ENCODE results near the gene AK8. TPM values are rescaled to one million over a fixed set of nuclear protein-coding genes. Genes with fewer than 3 reads are reported as not detected.
A peak's percentile ranks its signal among the peaks of the same experiment; 100 is the strongest.

AK8 gene
- total and polyA plus RNA-seq, 11 donors: 0.61 to 1.4 TPM; not detected in 9

DNA sequence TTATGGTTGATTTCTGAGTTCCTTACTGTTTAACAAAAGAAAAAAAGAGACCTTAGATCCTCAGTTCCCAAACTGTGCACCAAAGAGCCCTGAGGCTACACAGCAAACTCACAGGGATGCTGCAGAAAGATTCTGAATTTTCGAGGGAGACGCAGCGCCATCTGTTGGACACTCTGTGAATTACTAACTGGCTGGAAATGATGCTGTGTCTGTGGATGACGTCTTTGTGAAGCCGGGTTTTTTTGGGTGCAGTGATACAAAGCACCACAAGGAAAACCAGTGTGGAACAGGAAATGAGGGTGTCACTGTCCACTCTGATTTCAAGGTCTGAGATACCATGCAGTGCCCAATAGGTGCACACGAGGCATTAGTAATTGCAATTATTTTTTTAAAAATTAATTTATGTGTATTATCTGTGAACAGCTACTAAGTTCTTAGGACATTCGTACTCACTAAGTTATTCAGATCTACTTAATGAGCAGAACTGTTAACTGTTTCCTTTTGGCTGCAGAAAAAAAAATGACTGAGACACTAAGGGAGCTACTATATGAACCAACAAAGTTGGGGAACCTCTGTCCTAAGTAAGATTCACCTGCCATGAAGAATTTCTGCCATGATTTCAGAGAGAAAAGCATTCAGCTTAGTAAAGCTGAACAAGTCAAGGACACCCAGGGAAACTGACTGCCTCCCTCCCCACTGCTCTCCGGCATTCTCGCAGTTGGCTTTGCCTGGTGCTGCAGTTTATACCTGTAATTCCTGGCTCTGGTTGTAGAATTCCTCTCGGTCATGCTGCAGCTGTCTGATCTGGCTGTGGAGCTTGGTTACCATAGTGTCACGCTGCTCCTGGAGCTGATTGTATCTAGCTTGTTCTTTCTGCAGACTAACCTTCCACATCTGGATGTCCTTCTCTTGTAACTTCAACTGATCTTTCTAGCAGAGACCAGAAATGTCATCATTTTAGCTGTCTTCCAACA, 24.1 kb upstream of the AK8 start:
- peak; percentile 22 to 70 (median 68) for ATAC-seq
- TF ChIP-seq POLR2A (IDR thresholded peaks at IDR 0.05): no peak
- TF ChIP-seq, protein P1, sequence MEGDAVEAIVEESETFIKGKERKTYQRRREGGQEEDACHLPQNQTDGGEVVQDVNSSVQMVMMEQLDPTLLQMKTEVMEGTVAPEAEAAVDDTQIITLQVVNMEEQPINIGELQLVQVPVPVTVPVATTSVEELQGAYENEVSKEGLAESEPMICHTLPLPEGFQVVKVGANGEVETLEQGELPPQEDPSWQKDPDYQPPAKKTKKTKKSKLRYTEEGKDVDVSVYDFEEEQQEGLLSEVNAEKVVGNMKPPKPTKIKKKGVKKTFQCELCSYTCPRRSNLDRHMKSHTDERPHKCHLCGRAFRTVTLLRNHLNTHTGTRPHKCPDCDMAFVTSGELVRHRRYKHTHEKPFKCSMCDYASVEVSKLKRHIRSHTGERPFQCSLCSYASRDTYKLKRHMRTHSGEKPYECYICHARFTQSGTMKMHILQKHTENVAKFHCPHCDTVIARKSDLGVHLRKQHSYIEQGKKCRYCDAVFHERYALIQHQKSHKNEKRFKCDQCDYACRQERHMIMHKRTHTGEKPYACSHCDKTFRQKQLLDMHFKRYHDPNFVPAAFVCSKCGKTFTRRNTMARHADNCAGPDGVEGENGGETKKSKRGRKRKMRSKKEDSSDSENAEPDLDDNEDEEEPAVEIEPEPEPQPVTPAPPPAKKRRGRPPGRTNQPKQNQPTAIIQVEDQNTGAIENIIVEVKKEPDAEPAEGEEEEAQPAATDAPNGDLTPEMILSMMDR (IDR thresholded peaks at IDR 0.05): peak; percentile 79 to 96 (median 88)
- WGBS, 4 donors: 38 to 44% (median 40%) methylated on average over 11 of the region's 11 CpGs
- Histone ChIP-seq H3K27me3 (no peaks in the 10 kb centered on the region), H3K4me3 (no peak overlapping the region), H3K27ac (no peak overlapping the region), H3K4me1 (peaks cover 0 to 16% (median 1%) of the 10 kb centered on the region in 12 donors), H3K36me3 (peaks cover 0 to 100% (median 95%) of the 10 kb centered on the region in 9 donors), H3K9me3 (no peaks in the 10 kb centered on the region)
- intact Hi-C loops (cut with DNase I): loop anchor here in 2 of 10 donors (5.0 to 10.0 kb wide), 3 partner anchors 70 to 100 kb away; partner anchors contain the start of gene GFI1B (in 1 of the 2)
- DNase-seq: peak in 4 of 5 donors; percentile 44 to 52 (median 48)

DNA sequence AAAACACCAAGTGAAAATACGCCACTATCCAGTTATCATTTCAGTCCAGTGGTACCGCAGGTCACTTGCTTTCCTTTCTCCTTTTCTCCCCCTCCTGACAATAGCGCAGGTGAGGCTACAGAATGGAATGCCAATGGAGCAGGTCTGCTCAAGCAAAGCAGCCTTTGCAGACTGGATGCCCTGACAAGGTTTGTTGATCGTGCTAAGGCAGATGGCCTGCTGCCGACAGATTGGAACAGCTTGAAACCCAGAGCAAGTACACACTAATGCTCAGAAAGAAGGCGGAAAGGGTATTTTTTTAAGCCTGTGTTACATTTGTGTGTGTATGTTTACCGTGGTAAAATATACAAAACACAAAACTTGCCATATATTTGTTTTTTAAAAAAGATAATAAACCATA, 20.0 kb upstream of the AK8 start:
- DNase-seq (no peak), ATAC-seq (no peak)
- Histone ChIP-seq H3K27ac (no peak overlapping the region), H3K9me3 (no peaks in the 10 kb centered on the region), H3K36me3 (peaks cover 0 to 99% (median 91%) of the 10 kb centered on the region in 9 donors), H3K4me3 (no peak overlapping the region), H3K4me1 (peaks cover 0 to 12% (median 6%) of the 10 kb centered on the region in 12 donors), H3K27me3 (no peaks in the 10 kb centered on the region)
- intact Hi-C loops (cut with DNase I): loop anchor here in 1 of 10 donors (10.0 kb wide), 1 partner anchor 83 kb away; no protein-coding TSS in a partner anchor
- TF ChIP-seq, protein P1 (IDR thresholded peaks at IDR 0.05): no peak
- TF ChIP-seq POLR2A (IDR thresholded peaks at IDR 0.05): no peak
- 91 to 98% (median 96%) methylated on average over 7 of the region's 7 CpGs for WGBS, 4 donors

DNA sequence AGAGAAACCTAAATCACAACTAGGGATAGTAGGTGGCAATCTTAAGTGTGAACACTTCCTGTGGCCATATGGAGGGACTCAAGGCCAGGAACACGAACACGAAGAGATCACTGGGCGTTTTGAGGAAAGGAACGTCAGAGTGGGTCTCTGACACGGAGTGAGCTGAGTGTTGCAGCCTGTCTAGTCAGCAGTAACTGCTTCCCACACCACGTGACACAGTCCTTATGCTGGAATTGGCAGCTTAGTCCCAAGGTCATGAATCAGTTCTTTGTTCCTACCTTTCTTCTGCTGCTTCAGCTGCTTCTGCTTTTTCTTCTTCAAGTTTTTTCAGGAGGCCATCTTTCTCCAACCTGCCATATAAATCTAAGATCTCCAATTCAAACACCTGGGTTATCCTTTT, 18.8 kb upstream of the AK8 start:
- peak overlapping the region in 4 of 12 donors; percentile 10 to 59 (median 48) for H3K27ac ChIP-seq
- intact Hi-C loops (cut with DNase I): loop anchor here in 1 of 10 donors (10.0 kb wide), 1 partner anchor 82 kb away; no protein-coding TSS in a partner anchor
- WGBS, 4 donors: 41 to 56% (median 42%) methylated on average over 6 of the region's 6 CpGs

More for the DNA sequence above, 18.8 kb upstream of the AK8 start:
- Histone ChIP-seq H3K4me3 (no peak overlapping the region), H3K4me1 (peaks cover 0 to 10% (median 4%) of the 10 kb centered on the region in 12 donors), H3K36me3 (peaks cover 0 to 97% (median 84%) of the 10 kb centered on the region in 9 donors), H3K27me3 (no peaks in the 10 kb centered on the region), H3K9me3 (no peaks in the 10 kb centered on the region)
- ATAC-seq: peak; percentile 64 to 80 (median 76)
- TF ChIP-seq, protein P1 (IDR thresholded peaks at IDR 0.05): no peak
- no peak for TF ChIP-seq POLR2A (IDR thresholded peaks at IDR 0.05)
- DNase-seq: peak in 2 of 5 donors; percentile 22 to 45
